Loucy (cell line): ENCODE results near the gene MC1R.

Source experiments
- EZH2phosphoT487 ChIP-seq: fragments of 200-600 bp; IDR thresholded peaks from 2 replicates; pipeline ENCODE4 v1.6.1; 2018; ENCODE audit warnings: antibody characterized with exemption, mild to moderate bottlenecking, moderate library complexity, borderline replicate concordance
- TF ChIP-seq, protein P1 (sequence below): fragments of 200-600 bp; sonication (generic); conservative IDR thresholded peaks from 2 replicates; pipeline ENCODE4 v1.5.1; 2014; ENCODE audit warnings: mild to moderate bottlenecking, antibody characterized with exemption, low read length

DNA sequence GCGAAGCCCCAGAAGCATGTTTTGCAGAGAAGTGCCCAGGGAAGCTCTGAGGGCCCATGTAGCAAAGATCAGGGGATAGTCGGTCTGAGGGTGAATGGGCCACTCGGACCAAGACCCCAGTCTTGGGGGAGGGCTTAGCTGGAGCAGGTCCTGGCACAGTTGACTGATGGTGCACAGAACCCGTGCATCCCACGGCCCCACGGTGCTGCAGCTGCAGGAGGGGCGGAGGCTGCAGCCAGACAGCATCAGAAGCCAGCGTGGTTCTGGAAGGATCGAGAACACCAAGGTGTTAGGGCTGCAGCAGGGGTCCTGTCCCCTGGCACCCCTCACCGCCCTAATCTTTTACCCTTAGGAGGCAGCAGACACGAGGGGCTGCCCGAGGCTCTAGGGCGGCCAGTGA lies 6.5 kb upstream of the MC1R start:
- TF ChIP-seq, protein P1, sequence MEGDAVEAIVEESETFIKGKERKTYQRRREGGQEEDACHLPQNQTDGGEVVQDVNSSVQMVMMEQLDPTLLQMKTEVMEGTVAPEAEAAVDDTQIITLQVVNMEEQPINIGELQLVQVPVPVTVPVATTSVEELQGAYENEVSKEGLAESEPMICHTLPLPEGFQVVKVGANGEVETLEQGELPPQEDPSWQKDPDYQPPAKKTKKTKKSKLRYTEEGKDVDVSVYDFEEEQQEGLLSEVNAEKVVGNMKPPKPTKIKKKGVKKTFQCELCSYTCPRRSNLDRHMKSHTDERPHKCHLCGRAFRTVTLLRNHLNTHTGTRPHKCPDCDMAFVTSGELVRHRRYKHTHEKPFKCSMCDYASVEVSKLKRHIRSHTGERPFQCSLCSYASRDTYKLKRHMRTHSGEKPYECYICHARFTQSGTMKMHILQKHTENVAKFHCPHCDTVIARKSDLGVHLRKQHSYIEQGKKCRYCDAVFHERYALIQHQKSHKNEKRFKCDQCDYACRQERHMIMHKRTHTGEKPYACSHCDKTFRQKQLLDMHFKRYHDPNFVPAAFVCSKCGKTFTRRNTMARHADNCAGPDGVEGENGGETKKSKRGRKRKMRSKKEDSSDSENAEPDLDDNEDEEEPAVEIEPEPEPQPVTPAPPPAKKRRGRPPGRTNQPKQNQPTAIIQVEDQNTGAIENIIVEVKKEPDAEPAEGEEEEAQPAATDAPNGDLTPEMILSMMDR: no peak
- no peak for TF ChIP-seq EZH2phosphoT487
